Glutamatergic neuron (in vitro differentiated cells): ENCODE data around the gene C5orf22. TPM values are rescaled to one million over a fixed set of nuclear protein-coding genes. Genes with fewer than 3 reads are reported as not detected.
"Not testable (repeated sequence)": the region's sequence is repeated elsewhere in the genome, so short reads cannot be mapped to it uniquely, and the experiment has no call there.

Experiments used
- DNase-seq: peaks from one replicate; pipeline ENCODE4 v3.0.0; 2022
- H3K27ac Mint-ChIP-seq: one replicate; pipeline ENCODE4 v1.8.0; 2020; ENCODE audit warnings: mild to moderate bottlenecking, mixed read lengths, inconsistent platforms; ENCODE audit not compliant: unreplicated experiment
- H3K27me3 Mint-ChIP-seq: one replicate; pipeline ENCODE4 v1.8.0; 2020; ENCODE audit warnings: mild to moderate bottlenecking, moderate library complexity, mixed read lengths, inconsistent platforms; ENCODE audit not compliant: unreplicated experiment
- H3K36me3 Mint-ChIP-seq: one replicate; pipeline ENCODE4 v1.8.0; 2020; ENCODE audit warnings: mild to moderate bottlenecking, mixed read lengths, inconsistent platforms; ENCODE audit not compliant: unreplicated experiment
- H3K4me1 Mint-ChIP-seq: one replicate; pipeline ENCODE4 v1.8.0; 2020; ENCODE audit warnings: mild to moderate bottlenecking, low read depth, mixed read lengths, inconsistent platforms; ENCODE audit not compliant: unreplicated experiment
- H3K4me3 Mint-ChIP-seq: one replicate; pipeline ENCODE4 v1.8.0; 2020; ENCODE audit warnings: mild to moderate bottlenecking, mixed read lengths, inconsistent platforms; ENCODE audit not compliant: unreplicated experiment
- H3K9me3 Mint-ChIP-seq: one replicate; pipeline ENCODE4 v1.8.0; 2020; ENCODE audit warnings: mild to moderate bottlenecking, moderate library complexity, mixed read lengths, inconsistent platforms; ENCODE audit not compliant: unreplicated experiment
- total RNA-seq: library from RNA; stranded (reverse); fragmentation: NEBNext Ultra II Directional; extraction: Animal tissue kit (Norgen Biotek cat#: 25700); gene quantifications from one replicate; pipeline ENCODE4 v1.2.1, GENCODE V29; 2021; ENCODE audit not compliant: unreplicated experiment
- TF ChIP-seq, protein P1 (sequence below): fragments of 200-600 bp; sonication (generic); IDR thresholded peaks from one replicate; pipeline ENCODE4 v1.5.0; 2021; ENCODE audit not compliant: partially characterized antibody, unreplicated experiment

The C5orf22 gene
- total RNA-seq, 1 donor from 2014 or later: 26.5 TPM

DNA sequence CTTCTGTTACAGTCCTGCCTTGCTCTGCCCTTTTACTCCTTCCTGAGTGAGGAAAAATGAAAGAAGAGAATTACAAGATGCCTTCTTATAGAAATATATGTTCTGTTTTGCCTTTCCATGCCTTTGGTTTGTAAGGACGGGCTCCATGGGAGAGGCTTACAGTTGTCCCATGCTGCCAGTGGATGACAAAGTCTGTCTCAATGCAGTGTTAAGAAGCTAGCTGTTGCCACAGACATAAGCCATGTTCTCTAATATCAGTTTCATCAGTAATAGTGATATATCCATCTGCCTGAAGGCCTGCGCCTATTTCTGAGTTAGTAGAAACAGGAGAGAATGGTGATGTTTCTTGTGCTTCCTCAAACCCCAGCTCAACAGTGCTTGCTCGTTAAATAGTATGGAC lies 27.8 kb downstream of the C5orf22 start:
- Mint-ChIP-seq H3K4me1 (peaks cover 2% of the 10 kb centered on the region), H3K27me3 (no peaks in the 10 kb centered on the region), H3K4me3 (no peak overlapping the region), H3K9me3 (peaks cover 3% of the 10 kb centered on the region), H3K27ac (no peak overlapping the region), H3K36me3 (peaks cover 7% of the 10 kb centered on the region)
- TF ChIP-seq, protein P1, sequence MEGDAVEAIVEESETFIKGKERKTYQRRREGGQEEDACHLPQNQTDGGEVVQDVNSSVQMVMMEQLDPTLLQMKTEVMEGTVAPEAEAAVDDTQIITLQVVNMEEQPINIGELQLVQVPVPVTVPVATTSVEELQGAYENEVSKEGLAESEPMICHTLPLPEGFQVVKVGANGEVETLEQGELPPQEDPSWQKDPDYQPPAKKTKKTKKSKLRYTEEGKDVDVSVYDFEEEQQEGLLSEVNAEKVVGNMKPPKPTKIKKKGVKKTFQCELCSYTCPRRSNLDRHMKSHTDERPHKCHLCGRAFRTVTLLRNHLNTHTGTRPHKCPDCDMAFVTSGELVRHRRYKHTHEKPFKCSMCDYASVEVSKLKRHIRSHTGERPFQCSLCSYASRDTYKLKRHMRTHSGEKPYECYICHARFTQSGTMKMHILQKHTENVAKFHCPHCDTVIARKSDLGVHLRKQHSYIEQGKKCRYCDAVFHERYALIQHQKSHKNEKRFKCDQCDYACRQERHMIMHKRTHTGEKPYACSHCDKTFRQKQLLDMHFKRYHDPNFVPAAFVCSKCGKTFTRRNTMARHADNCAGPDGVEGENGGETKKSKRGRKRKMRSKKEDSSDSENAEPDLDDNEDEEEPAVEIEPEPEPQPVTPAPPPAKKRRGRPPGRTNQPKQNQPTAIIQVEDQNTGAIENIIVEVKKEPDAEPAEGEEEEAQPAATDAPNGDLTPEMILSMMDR: no peak
- no peak for DNase-seq

DNA sequence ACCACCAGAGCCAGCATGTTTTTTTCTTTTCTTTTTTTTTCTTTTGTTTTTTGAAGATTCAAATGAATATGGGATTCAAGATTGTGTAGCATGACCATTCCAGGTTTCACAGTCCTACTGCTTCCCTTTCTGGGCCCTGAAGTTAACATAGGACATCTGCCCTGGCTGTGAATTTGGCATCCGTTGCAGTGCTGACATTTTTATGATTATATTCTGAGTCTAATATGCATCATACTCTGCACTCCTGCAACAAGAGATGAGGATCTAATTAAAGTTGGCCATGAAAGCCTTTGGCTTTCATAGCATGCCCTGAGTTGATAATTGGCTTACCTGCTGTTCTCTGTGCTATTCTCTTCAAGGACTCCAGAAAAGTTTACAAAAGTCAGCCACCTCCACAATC lies 29.8 kb downstream of the C5orf22 start:
- H3K27ac Mint-ChIP-seq: no peak overlapping the region
- no peak overlapping the region for H3K4me3 Mint-ChIP-seq
- TF ChIP-seq, protein P1: no peak
- H3K4me1 Mint-ChIP-seq: no peaks in the 10 kb centered on the region
- H3K27me3 Mint-ChIP-seq: no peaks in the 10 kb centered on the region
- peaks cover 19% of the 10 kb centered on the region for H3K36me3 Mint-ChIP-seq
- peaks cover 10% of the 10 kb centered on the region for H3K9me3 Mint-ChIP-seq
- no peak for DNase-seq

DNA sequence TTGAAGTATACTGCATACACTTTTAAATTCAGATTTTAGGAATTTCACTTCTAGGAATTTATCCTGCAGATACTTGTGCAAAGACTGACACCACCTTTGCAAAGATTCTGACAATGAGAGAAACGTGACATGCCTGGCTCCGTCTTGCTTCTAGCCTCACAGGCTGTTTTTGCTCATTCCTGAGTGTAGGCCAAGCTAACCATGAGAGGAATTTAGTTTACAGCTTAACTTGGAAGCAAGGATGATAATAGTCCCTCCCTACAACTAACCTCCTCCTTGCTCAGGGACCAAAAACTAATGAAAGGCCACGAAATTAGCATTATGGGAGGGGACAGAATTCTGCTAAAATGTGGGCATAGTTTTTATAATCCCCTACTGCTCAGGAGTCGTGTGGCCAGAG lies 31.1 kb downstream of the C5orf22 start:
- no peak overlapping the region for H3K27ac Mint-ChIP-seq
- H3K9me3 Mint-ChIP-seq: peaks cover 10% of the 10 kb centered on the region
- no peak overlapping the region for H3K4me3 Mint-ChIP-seq
- H3K36me3 Mint-ChIP-seq: peaks cover 19% of the 10 kb centered on the region
- no peaks in the 10 kb centered on the region for H3K4me1 Mint-ChIP-seq
- DNase-seq: no peak
- TF ChIP-seq, protein P1: no peak
- H3K27me3 Mint-ChIP-seq: no peaks in the 10 kb centered on the region

DNA sequence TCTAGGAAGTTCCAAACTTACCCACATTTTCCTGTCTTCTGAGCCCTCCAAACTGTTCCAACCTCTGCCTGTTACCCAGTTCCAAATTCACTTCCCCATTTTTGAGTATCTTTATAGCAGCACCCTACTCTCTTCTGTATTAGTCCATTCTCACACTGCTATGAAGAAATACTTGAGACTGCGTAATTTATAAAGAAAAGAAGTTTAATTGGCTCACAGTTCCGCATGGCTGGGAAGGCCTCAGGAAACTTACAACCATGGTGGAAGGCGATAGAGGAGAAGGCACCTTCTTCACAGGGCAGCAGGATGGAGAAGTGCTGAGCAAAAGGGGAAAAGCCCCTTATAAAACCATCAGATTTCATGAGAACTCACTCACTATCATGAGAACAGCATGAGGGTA lies 34.3 kb downstream of the C5orf22 start:
- Mint-ChIP-seq H3K36me3 (peaks cover 19% of the 10 kb centered on the region), H3K9me3 (peaks cover 10% of the 10 kb centered on the region)
- not testable (repeated sequence) for H3K4me1 Mint-ChIP-seq, DNase-seq, H3K27me3 Mint-ChIP-seq, H3K27ac Mint-ChIP-seq, H3K4me3 Mint-ChIP-seq

DNA sequence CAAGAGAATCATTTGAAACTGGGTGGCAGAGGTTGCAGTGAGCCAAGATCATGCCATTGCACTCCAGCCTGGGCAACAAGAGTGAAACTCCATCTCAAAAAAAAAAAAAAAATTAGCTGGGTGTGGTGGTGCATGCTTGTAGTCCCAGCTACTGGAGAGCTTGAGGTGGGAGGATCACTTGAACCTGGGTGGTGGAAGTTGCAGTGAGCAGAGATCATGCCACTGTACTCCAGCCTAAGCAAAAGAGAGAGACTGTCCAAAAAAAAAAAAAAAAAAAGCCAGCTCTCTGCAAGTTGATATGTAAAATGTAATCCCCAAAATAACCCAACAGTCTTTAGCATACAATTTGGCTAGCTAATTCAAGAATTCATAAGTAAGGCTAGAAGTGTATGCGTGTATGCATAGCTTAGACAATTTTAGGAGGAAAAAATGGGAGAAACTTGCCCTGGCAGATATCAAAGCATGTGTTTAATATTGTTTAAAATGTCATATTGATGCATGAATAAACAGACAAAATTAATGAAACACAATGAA lies 36.3 kb downstream of the C5orf22 start:
- no peak overlapping the region for H3K27ac Mint-ChIP-seq
- no peaks in the 10 kb centered on the region for H3K27me3 Mint-ChIP-seq
- H3K4me3 Mint-ChIP-seq: no peak overlapping the region
- no peak for DNase-seq
- TF ChIP-seq, protein P1: no peak
- H3K9me3 Mint-ChIP-seq: peaks cover 10% of the 10 kb centered on the region
- H3K36me3 Mint-ChIP-seq: peaks cover 19% of the 10 kb centered on the region
- H3K4me1 Mint-ChIP-seq: no peaks in the 10 kb centered on the region
